ENCODE results near the gene C16orf87. TPM values are rescaled to one million over a fixed set of nuclear protein-coding genes. Genes with fewer than 3 reads are reported as not detected.

The C16orf87 gene
- total RNA-seq, 1 donor from 2014 or later, result 5.3 TPM

DNA sequence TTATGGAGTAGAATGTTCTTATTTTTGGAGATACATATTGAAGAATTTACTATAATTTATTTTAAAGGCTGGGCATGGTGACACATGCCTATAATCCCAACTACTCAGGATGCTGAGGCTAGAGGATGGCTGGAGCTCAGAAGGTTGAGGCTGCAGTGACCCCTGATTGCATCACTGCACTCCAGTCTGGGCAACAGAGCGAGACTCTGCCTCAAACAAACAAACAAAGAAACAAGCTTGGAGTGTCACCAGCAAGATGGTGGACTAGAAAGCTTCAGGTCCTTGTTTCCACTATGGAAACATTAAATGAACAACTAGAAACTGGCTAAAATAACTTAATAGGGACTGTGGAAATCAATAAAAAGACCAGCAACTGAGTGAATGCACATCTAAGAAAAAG, 35.3 kb upstream of the C16orf87 start:
- no peak for DNase-seq (ENCODE audit: low read depth)
- Histone ChIP-seq H3K36me3 (ENCODE audit: control insufficient read depth, insufficient read depth, low read length) (no peaks in the 10 kb centered on the region), H3K4me3 (ENCODE audit: low read depth, low read length) (no peak overlapping the region), H3K27me3 (ENCODE audit: control insufficient read depth, insufficient read depth, low read length) (no peaks in the 10 kb centered on the region)
- TF ChIP-seq, protein P1, sequence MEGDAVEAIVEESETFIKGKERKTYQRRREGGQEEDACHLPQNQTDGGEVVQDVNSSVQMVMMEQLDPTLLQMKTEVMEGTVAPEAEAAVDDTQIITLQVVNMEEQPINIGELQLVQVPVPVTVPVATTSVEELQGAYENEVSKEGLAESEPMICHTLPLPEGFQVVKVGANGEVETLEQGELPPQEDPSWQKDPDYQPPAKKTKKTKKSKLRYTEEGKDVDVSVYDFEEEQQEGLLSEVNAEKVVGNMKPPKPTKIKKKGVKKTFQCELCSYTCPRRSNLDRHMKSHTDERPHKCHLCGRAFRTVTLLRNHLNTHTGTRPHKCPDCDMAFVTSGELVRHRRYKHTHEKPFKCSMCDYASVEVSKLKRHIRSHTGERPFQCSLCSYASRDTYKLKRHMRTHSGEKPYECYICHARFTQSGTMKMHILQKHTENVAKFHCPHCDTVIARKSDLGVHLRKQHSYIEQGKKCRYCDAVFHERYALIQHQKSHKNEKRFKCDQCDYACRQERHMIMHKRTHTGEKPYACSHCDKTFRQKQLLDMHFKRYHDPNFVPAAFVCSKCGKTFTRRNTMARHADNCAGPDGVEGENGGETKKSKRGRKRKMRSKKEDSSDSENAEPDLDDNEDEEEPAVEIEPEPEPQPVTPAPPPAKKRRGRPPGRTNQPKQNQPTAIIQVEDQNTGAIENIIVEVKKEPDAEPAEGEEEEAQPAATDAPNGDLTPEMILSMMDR (IDR thresholded peaks at IDR 0.05; ENCODE audit: insufficient read depth, low read length, severe bottlenecking), result no peak
- FAIRE-seq, result no peak

DNA sequence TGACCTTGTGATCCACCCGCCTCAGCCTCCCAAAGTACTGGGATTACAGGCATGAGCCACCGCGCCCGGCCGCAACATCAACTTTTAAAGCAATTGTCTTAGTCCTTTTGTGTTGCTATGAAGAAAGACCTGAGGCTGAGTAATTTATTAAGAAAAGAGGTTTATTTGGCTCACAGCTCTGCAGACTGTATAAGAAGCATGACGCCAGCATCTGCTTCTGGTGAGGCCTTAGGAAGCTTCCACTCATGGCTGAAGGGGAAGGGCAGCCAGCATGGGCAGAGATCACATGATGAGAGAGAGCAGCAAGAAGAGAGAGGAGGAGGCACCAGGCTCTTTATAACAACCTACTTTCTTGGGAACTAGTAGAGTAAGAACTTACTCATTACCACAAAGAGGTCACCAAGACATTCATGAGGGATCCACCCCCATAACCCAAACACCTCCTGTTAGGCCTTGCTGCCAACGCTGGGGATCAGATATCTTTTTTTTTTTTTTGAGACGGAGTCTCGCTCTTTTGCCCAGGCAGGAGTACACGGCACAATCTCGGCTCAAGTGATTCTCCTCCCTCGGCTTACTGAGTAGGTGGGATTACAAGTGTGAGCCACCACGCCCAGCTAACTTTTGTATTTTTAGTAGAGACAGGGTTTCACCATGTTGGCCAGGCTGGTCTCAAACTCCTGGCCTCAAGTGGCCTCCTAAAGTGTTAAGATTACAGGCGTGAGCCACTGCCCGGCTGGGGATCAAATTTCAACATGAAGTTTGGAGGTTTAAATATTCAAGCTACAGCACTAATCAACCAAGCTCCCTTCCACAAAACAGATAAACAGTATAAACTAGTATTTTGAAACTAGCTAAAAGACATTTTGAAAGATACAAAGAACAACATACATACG, 31.8 kb upstream of the C16orf87 start:
- FAIRE-seq, result no peak
- H3K27me3 ChIP-seq (ENCODE audit: control insufficient read depth, insufficient read depth, low read length), result no peaks in the 10 kb centered on the region

GRCh38 chr16:46859719-46860152, 28.8 kb upstream of the C16orf87 start:
- DNase-seq (ENCODE audit: low read depth) (peak; percentile 95), FAIRE-seq (no peak)
- H3K27me3 ChIP-seq (ENCODE audit: control insufficient read depth, insufficient read depth, low read length), result no peaks in the 10 kb centered on the region
- H3K4me3 ChIP-seq (ENCODE audit: low read depth, low read length), result no peak overlapping the region
- TF ChIP-seq, protein P1 (IDR thresholded peaks at IDR 0.05; ENCODE audit: insufficient read depth, low read length, severe bottlenecking), result no peak
- H3K36me3 ChIP-seq (ENCODE audit: control insufficient read depth, insufficient read depth, low read length), result no peaks in the 10 kb centered on the region

More for the DNA sequence above, 31.8 kb upstream of the C16orf87 start:
- TF ChIP-seq, protein P1 (IDR thresholded peaks at IDR 0.05; ENCODE audit: insufficient read depth, low read length, severe bottlenecking), result no peak
- Histone ChIP-seq H3K36me3 (ENCODE audit: control insufficient read depth, insufficient read depth, low read length) (no peaks in the 10 kb centered on the region), H3K4me3 (ENCODE audit: low read depth, low read length) (no peak overlapping the region)
- DNase-seq (ENCODE audit: low read depth), result peak; percentile 66

GRCh38 chr16:46858151-46858550, 27.2 kb upstream of the C16orf87 start:
- TF ChIP-seq, protein P1 (IDR thresholded peaks at IDR 0.05; ENCODE audit: insufficient read depth, low read length, severe bottlenecking), result no peak
- no peak overlapping the region for H3K4me3 ChIP-seq (ENCODE audit: low read depth, low read length)
- DNase-seq (ENCODE audit: low read depth) (no peak), FAIRE-seq (no peak)
- no peaks in the 10 kb centered on the region for H3K27me3 ChIP-seq (ENCODE audit: control insufficient read depth, insufficient read depth, low read length)
- no peaks in the 10 kb centered on the region for H3K36me3 ChIP-seq (ENCODE audit: control insufficient read depth, insufficient read depth, low read length)

GRCh38 chr16:46857368-46857945, 26.5 kb upstream of the C16orf87 start:
- Histone ChIP-seq H3K4me3 (ENCODE audit: low read depth, low read length) (no peak overlapping the region), H3K36me3 (ENCODE audit: control insufficient read depth, insufficient read depth, low read length) (no peaks in the 10 kb centered on the region), H3K27me3 (ENCODE audit: control insufficient read depth, insufficient read depth, low read length) (no peaks in the 10 kb centered on the region)
- DNase-seq (ENCODE audit: low read depth), result peak; percentile 31
- no peak for FAIRE-seq
- TF ChIP-seq, protein P1 (IDR thresholded peaks at IDR 0.05; ENCODE audit: insufficient read depth, low read length, severe bottlenecking), result peak; percentile 39
